GM18907 (cell line): ENCODE measurements around the gene FKBP1A.
A peak's percentile ranks its signal among the peaks of the same experiment; 100 is the strongest.
"Not testable (repeated sequence)": the region's sequence is repeated elsewhere in the genome, so short reads cannot be mapped to it uniquely, and the experiment has no call there.

ENCODE experiments used
- ATAC-seq: cut with Tn5 transposase; IDR thresholded peaks from one replicate; pipeline ENCODE4 v1.9.1; 2021; ENCODE audit warnings: mild to moderate bottlenecking, moderate library complexity; ENCODE audit not compliant: unreplicated experiment

The FKBP1A gene

DNA sequence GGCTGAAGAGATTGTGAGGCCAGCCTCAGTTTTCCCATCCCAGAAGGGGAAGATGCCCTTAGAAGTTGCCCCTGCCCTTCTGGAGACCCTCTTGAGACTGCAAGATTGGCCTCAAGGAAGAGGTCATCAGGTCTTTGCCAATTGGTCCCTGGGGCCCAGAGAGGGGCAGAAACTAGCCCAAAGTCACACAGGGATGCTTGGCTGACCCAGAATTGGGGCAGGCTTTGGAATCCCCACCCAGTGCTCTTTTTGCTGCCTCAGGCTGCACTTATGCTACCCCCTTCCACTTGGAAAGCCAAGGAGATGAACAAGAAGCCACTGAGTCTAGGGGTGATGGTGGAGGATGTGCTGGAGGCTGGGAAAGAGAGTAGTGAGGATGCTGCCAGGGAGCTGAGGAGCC lies 24.9 kb upstream of the FKBP1A start:
- ATAC-seq: no peak

DNA sequence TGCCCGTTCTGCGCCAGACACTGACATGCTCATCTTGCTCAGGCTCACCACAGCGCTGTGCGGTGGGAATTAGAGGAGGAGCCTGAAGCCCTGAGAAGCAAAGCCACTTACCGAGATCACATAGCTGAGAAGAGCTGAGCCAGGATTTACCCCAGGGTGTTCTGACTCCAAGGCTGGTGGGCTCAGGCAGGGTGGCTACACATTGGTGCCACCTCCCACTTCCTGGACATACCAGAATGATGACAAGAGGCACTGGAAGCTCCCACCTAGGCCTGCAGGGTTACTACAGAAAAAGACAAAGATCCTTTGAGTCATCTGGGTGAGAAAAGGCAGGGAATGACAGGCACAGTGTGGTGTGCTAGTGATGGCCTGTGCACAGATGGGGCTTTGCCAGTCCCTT lies 24.4 kb upstream of the FKBP1A start:
- ATAC-seq: no peak

DNA sequence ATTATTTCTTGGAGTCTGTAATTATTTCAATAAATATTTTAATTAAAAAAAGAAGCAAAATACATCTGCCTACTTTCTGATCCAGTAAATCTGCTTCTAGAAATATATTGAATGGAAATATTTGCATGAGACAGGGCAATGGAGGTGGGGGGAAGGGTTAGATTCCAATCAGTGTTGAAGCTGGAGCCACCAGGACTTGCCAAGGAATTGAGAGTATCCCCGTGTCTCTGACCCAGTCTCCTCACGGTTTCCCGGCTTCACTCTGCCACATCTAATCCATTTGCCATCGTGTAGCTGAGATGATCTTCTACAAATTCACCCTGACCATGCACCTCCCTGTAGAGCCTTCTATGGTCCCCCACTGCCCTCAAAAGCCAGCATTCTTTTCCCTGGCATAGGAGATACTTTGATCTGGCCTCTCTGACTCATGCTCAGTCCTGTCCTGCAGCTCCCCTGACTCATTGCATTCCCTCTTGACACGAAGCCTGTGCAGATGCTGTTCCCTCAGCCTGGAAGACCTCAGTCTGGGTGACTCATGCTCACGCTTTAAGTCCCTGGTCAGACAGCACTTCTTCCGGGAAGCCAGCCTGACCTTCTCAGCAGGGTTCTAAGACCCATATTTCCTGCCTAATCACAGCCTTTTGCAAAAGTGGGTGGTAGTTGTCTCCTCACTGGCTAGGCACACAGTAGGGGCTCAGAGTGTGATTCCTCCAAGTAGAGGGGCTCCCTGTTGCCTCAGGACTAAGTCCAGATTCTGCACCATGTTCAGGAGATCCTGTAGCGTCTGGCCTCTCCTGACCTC lies 23.0 kb upstream of the FKBP1A start:
- ATAC-seq: no peak

DNA sequence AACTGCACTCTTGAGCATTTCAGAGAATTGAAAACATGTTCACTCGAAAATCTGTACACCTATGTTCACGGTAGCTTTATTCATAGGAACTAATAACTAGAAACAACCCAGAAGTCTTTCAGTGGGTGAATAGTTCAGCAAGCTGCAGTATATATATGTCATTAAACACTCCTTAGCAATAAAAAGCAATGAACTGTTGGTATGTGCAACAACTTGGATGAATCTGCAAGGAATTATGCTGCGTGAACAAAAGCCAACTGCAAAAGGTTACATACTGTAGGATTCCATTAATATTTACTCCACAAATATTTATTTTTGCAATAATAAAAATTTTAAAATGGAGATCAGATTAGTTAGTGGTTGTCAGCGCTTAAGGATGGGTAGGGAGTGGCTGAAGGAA lies 22.1 kb upstream of the FKBP1A start:
- ATAC-seq: no peak

DNA sequence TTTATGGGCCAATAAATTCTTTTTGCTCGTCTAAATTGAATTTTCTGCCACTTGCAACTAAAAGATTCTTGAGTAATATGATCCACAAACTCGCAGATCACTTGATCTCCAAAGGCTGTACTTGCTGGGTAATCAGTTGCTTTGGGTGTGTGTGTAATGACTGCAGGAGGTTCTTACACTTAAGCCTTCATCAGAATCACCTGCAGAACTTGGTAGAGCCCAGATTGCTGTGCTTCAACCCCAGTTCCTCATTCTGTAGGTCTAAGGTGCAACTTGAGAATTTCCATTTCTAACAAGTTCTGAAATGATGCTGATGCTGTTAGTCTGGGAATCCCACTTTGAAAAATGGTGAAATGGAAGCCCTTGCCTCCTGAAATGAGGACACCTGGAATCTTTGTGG lies 12.9 kb upstream of the FKBP1A start:
- no peak for ATAC-seq

DNA sequence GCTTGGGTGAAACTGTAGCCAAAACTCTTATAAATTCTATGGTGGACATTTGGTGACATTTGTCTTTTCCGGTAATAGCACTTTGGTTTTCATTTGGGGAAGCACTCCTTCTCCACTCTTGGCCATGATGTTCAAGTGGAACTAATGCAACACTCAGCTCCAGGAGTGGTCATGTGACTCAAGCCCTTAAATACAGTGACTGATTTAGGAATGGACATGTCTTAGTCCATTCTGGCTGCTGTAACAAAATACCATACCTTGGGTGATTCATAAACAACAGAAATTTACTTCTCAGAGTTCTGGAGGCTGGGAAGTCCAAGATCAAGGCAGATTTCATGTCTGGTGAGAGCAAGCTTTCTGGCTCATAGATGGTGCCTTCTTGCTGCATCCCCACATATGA lies 10.8 kb upstream of the FKBP1A start:
- no peak for ATAC-seq

DNA sequence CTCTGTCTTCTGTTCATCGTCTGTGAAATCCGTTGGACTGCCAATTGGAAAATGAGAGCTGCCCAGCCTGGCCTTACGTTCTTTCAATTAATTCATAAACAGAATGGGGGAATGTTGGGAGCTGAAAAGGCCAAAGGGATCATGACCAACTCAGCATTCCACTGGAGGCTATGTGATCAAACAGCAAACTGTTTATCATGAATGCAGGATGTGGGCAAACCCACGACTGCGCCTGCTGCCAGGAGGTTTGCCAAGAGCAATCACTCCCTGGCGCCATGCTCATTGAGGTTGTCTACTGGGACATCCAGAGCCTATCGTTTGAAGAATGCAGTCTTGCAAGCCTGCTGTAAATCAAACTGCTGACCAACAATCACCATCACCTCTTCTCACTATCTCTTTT lies 9.3 kb upstream of the FKBP1A start:
- ATAC-seq: no peak

DNA sequence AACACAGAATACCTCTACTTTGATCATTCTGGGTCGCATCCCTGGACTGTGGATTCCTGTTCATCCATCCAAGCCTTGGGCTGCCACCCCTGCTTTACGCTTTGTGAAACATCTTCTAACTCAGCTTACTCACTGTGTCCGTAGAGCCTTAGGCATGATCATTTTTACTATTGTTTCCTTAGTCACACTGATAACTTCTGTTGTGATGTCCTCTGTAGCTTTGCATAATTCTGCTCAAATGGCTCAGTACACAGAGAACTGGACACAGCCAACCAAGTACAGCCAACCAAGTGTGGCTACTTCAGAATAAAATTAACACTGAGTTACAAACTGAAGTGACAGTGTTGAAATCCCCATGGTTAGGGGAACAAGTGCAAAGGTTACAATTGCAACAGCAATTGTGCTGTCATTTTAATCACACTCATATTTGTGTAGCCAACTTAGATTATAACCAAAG lies 8.6 kb upstream of the FKBP1A start:
- no peak for ATAC-seq

DNA sequence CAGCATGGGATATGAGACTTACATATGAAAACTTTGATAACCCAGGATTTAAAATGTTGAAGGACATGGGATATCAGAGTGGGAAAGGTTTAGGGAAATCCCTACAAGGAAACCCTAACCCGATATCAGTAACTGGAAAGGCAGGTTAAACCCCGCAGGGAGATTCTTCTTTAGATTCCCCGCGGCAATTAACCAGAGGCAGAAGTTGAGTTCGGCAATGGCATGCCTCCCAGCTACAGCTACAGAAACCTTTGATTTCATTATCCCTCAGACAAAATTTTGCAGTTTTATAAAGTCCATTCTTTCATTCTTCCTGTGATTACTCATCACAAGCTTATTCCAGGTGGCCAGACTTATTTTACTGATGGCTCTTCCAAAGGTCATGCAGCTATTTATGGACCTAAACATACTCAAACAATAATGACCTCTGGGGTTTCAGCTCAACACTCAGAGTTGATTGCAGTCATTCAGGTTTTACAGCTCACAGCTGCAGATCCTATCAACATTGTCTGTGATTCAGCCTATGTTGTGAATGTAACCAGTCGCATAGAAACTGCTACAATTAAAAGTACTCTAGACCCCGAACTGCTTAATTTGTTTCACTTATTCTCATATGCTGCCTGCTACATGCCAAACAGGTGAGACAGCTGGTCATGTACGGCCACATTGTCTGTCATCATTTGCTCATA lies 7.0 kb upstream of the FKBP1A start:
- not testable (repeated sequence) for ATAC-seq

DNA sequence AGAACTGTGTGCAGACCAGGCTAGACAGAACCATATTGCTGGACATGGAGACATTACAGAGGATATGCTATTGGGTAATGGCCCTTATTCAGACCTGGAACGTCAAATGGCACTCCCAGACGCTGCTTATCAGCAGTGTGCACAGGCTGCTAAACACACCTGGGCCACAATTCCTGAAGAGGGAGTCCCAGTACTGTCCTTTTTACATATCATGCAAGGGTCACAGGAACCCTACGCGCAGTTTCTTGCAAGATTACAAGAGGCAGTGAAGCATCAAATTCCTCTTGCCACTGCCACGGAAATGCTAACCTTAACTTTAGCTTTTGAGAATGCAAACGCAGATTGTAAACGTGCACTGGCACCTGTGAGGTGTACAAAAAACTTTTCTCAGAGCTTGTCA lies 5.3 kb upstream of the FKBP1A start:
- ATAC-seq: not testable (repeated sequence)

DNA sequence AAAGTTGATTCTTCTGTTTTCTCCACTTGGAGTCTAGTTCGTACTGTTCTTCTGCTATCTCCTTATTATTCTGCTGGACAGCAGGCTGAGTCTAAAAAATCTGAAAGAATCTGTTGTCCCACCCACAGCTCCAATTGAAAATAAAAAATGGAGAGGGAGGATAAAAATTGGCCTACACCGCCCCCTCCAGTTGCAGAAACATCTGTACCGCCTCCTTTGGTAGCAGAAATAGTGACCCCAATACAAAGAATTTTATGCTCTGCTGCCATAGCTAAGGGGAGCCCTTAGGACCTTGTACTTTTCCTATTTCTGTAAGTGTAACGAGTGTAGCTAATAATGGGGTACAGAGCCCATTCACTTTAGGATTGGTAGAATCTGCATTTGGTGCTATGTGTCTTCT lies 4.9 kb upstream of the FKBP1A start:
- ATAC-seq: no peak

DNA sequence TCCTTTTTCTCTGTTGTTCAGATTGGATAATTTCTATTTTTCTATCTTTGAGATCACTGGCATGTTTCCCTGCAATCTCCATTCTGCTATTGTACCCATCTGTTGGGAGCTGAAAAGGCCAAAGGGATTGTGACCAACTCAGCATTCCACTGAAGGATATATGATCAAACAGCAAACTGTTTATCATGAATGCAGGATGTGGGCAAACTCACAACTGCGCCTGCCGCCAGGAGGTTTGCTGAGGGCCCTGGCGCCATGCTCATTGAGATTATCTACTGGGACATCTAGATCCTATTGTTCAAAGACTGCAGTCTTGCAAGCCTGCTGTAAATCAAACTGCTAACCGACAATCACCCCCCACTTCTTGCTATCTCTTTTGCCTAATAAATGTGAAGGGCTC lies 3.8 kb upstream of the FKBP1A start:
- ATAC-seq: no peak

DNA sequence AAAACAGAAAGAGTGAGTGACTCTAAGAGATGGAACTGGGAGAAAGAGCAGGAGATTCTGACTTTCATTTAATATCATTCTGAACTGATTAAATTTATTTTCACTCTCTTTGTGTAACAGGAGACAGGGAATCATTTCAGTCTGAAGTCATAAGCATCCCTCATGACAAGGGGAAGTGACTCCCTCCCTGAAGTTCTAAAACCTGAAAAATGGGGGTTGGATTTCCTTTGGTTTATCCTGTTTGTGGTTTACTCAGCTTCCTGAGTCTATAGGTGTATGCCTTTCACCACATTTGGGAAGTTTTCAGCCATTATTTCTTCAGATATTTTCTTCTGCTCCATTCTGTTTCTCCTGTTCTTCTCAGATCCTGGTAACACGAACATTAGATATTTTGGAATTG lies 3.4 kb upstream of the FKBP1A start:
- no peak for ATAC-seq

DNA sequence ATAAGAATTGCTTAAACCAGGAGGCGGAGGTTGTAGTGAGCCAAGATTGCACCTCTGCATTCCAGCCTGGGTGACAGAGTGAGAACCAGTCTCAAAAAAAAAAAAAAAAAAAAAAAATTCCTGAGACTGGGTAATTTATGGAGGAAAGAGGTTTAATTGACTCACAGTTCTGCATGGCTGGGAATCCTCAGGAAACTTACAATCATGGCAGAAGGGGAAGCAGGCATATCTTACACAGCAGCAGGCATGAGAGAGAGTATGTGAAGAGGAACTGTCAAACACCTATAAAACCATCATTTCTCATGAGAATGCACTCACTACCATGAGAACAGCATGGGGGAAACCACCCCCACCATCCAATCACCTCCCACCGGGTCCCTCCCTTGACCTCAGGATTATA lies 1.8 kb upstream of the FKBP1A start:
- ATAC-seq: no peak

DNA sequence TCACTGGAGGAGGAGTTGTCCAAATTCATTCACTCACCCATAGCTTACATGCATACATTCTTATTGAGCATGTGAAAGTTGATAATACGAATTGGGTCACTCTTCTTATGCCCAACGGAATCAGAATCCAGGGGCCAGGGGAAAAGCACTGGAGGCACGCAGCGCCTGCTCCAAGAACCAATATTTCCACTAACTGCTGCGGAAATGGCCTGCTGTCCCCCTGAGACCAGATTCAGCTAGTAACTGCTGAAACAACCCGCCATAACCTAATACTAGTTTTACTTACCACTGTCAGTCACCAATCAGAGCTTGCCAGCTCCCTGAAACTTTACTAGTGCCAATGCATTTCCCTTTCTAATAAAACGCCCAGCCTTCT lies 641 bp upstream of the FKBP1A start:
- ATAC-seq: no peak

DNA sequence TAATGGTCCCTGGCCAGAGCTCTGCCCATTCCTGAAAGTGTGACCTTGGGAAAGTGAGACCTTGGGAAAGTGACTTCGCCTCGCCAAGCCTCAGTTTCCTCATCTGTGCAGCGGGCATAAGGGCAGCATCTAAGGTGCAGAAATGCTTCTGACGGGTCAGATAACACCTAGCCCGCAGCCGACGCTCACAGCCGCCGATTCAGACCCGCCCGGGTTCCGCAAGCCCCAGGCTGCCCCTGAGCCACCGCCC lies 486 bp downstream of the FKBP1A start:
- peak; percentile 27 for ATAC-seq

DNA sequence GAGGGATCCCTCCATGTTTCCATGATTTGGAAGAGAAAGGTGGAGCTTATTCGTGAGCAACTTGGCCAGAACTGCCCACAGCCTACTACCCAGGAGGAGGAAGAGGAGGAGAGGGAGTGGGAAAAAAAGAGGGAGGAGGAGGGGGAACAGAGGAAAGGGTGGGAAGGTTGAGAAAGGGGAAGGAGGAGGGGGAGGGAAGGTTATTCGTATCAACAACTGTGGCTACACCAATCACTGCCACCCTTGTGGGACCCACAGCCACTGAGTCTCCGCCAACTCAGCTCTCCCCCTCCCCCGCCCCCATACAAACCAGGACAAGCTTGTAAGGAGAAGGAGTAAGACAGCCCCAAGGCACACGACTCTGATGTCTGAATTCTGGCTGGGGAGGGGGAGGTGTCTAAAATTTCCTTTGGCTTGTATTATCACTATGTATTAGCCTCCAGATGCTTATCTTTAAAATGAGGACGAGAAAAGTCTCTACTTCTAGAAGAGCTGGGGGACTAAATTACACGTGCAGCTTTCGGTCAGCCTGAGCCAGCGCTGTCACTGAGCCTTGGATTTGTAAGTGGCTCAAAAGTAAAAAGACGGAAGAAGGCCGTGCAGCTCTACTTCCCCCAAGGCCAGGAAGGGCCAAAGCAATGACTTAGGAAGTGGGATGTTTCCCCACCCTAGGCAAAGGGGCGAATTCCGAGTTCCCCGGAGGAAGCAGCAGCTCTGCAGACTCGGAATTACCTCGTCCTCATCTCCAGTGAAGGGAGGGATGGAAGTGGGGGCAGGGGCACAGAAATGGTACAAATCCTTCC lies 1.0 kb downstream of the FKBP1A start:
- ATAC-seq: no peak

DNA sequence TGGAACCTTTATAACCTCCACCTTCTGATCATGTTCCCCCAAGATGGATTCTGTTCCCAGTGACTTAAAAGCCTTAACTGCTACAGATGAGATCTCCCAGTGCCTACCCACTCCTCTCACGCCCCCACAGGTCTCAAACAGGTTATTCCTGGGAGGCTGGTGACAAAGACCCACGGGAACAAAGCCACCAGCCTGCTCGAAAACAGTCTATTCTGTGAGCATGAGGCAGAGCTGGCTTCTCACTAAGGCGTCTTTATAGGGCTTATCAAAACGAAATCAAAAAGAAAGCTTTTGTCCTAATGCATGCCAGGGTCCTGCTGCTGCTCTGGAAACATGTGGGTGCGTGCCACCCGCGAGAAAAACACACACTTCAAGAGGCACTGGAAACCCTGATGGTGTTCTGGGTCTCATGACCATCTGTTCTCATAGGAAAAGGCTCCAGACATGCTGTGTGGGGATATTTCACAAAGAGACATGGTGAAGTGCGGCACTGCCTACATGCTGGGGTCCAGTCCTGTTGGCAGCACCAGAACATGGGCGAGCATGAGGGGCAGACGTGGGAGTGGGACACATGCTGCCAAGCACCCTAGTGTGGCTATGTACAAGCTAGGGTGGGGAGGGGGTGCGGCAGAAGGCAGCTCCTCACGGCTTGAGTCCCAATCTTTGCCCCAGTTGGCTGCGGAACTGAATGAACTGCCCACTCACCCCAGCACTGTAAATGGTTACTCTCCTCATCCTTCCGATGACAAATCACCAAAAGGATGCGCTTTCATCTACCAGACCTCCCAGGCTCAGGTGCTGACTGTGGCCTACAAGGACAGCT lies 2.1 kb downstream of the FKBP1A start:
- no peak for ATAC-seq

DNA sequence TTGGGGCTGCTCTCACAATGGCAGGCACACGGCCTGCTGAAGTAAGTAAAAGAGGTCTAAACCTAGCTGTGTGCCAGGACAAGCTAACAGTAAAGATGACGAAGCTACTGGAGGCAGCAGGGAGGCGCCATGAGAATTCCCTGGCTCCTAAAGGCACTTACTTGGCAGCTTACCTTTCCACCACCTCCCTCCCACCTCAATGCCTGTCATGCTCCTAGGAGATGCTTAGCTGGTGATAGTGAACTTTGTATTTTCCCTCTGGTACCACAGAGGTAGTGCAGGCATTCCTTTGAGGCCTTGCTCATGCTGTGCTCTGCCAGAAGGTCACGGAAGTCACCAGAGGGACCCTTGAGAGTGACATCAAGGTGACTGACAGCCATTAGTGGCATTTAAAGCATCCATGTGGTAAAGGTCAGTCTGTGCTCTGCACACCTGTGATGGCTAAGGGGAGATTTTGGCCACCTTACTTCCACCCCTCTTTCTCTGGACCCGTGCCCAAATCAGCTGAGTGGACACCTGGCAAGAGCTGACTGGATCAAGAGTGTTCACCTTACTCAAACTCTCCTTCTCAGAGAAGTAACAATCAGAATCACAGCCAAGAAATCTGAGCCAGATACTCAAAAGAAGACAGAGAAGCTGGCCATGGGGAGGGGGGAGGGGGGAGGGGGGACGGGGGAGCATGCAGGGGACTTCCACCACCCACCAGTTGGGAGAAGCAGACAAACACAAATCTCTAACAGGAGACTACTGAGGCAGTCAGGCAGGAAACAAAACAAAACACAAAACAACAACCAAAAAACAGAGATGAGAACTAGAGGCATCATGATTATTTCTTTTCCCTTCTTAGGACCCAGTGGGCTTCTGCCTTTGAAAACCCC lies 2.9 kb downstream of the FKBP1A start:
- no peak for ATAC-seq

DNA sequence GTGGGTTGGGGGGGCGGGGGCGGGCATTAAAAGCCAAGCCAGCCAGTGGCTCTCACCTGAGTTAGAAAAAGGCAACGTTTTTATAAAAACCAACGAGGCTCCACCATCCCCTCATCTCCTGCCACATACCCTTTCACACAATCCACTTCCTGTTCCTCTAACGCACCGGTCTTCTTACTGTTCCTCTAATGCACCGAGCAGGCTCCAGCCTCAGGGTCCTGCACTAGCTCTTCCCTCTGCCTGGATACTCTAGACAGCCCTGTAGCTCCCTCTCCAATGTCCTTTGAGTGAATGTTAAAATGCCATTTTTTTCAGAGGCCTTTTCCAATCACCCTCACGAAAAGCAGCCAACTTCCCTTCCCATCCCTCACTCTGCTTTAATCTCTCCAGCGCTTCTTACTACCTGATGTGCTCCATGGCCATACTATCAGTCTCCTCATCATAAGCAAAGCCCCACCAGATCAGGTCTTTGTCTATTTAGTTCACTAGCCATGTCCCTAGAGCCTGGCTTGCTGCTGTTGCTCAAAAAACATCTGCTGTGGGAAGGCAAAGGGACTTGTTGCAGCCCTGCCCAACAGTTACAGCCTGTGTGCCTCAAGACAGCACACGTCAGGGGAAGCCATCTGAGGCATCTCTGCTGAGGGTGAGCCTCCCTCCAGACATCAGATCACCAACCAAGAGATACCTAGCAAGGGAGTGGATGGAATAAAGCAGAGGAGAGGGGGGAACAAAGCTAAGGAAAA lies 3.9 kb downstream of the FKBP1A start:
- ATAC-seq: no peak
